ENCODE data around the gene PRKAG2.
"Not testable (repeated sequence)": the region's sequence is repeated elsewhere in the genome, so short reads cannot be mapped to it uniquely, and the experiment has no call there.

The PRKAG2 gene

DNA sequence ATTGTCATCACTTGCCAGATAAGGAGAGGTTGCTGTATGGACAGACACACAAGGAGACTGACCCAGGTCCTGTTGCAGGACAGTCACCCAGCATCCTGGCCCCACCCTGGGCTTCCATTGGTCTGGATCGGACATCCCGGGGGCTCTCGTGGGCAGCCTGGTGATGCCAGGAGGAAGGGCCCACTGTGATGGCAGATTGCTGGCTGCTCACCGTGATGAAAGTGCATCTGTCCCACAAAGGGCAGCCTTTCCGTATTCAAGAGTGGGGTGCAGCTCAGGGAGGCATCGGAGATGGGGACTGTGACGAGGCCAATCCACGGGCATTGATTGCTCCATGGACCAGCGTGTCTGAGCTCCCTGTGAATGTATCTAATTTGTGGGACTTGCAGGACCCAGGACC lies 41.3 kb downstream of the PRKAG2 start:
- DNase-seq (ENCODE audit: low read depth, low spot score): no peak

DNA sequence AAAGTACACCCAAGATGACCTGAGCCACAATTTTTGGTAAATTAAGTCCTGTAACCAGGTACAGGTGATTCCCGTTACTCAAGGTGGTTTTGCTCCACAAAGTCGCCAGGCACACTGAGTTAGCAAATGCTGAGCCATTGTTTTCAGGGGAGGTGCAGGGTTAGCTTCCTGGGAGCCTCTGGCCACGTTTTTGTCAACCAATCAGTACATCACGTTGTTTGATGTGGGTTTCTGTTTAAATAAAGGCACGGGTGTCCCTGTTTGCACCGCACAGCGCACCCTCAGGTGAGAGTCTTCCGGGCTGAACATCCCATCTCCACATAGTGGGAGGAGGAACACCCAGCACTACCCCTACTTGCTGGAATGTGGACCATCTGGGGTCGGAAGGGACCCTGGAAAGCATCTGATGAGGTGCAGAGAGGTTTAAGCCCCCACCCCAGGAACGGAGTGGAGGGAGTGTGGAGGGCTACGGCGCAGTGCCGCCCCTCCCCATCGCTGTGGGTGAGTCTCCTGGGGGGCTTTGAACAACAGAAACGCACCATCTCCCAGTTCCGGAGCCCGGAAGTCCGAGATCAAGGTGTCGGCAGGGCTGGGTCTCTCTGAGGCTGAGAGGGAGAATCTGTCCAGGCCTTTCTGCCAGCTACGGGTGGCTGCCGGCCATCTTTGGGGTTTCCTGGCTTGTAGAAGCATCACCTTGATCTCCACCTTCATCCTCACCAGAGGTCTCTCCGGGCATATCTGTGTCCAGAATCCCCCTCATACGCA lies 42.5 kb downstream of the PRKAG2 start:
- DNase-seq (ENCODE audit: low read depth, low spot score): no peak

- DNase-seq (ENCODE audit: low read depth, low spot score): no peak
Measured at GRCh38 chr7:151833691-151834090, 43.2 kb downstream of the PRKAG2 start.

GRCh38 chr7:151833213-151833651 lies 43.7 kb downstream of the PRKAG2 start:
- DNase-seq (ENCODE audit: low read depth, low spot score): no peak

DNA sequence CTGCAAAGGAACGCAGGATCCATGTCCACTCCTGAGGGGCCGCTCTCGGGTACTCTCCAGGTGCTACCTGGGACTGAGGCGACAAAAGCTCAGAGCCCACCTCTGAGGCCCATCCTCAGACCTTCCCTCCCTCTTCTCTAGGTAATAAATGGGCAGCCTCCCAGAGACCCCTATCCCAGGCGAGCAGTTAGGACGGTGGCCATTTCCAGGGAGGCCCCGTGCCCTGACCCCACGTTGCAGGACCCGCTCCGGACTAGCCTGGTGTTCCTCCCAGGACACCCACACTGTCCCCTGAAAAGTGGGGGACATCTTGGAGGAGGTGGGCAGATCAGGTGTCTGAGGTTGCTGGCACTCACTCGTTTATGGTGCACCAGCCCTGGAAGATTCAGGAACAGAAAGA lies 44.3 kb downstream of the PRKAG2 start:
- DNase-seq (ENCODE audit: low read depth, low spot score): no peak

GRCh38 chr7:151832138-151832537 lies 44.8 kb downstream of the PRKAG2 start:
- no peak for DNase-seq (ENCODE audit: low read depth, low spot score)

GRCh38 chr7:151831606-151832005 lies 45.3 kb downstream of the PRKAG2 start:
- no peak for DNase-seq (ENCODE audit: low read depth, low spot score)

GRCh38 chr7:151830121-151830830 lies 46.6 kb downstream of the PRKAG2 start:
- no peak for DNase-seq (ENCODE audit: low read depth, low spot score)

DNA sequence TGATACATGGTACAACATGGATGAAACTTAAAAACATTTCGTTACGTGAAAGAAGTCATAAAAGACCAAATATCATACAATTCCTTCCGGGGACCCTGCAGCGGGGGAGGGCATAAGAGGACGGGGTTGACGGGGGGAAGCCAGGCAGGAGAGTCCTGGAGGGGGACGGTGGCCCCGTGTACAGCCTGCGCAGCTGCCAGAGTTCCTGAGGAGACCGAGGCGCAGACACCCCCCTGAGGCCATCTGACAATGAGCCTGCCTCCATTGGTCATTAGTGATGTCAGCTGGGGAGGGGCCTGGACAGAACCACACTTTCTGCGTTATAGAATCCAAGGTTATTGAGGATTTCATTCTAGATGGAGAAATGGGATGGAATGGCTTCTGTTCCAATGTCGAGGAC lies 47.2 kb downstream of the PRKAG2 start:
- DNase-seq (ENCODE audit: low read depth, low spot score): no peak

DNA sequence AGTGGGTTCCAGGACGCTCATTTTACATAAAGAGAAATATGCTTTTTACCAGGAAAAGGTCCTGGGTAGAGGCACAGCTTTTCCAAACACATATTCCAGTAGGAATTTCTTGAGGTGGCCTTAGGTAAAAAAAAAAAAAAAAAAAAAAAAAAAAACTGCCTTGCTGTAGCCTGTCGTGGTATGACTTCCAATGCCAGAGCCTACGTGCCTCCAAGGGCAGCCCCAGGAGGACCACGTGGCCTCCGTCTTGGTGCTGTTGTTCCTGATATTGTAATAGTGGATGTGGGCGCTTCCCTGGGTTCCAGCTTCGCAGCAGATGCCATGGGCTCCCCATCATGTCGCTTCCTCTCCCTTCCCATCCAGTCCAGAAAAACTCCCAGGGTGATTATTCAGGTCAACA lies 49.3 kb downstream of the PRKAG2 start:
- no peak for DNase-seq (ENCODE audit: low read depth, low spot score)

DNA sequence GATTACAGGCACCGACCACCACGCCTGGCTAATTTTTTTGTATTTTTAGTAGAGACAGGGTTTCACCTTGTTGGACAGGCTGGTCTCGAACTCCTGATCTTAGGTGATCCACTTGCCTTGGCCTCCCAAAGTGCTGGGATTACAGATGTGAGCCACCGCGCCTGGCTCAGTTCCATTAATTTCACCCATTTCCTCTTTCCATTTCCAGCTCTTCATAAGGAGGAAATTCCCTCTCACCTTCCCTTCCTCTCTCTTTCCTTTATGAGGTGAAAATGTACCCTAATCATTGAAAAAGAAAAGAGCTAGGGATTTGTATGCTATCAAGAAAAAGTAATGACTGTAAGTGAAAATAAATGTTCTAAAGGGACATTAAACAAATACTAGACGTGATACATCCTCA lies 50.6 kb downstream of the PRKAG2 start:
- DNase-seq (ENCODE audit: low read depth, low spot score): not testable (repeated sequence)

GRCh38 chr7:151825721-151826120 lies 51.2 kb downstream of the PRKAG2 start:
- DNase-seq (ENCODE audit: low read depth, low spot score): no peak

GRCh38 chr7:151824373-151824933 lies 52.5 kb downstream of the PRKAG2 start:
- DNase-seq (ENCODE audit: low read depth, low spot score): no peak

- no peak for DNase-seq (ENCODE audit: low read depth, low spot score)
Measured at GRCh38 chr7:151823566-151824372, 53.1 kb downstream of the PRKAG2 start.

DNA sequence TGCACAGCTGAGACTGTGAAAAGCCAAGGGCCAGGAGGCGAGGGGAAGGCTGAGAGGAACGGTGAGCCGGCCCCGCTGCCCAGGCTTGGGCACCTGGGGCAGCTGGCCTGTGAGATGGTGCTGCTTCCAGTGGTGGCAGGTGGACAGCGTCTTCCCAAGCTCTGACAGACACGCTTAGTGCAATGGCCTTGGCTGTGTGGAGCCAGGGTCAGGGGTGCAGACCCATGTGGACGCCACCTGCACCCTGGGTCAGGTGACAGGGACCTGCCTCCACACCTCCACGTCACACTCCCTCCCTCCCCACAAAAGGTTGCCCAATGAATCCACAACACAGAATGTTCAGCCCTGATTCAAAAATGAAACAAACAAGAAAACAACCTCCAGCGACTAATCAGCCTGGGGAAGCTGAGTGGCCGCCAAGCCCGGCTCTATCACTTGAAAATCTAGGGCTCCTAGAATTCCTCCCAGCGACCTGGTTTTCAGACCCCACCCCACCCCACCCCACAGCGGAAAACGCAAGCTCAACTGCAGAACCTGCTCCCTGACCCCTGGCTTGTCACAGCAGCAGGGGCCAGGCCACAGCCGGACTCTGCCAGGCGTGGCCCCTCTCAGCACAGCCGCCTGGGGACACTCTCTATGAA lies 54.3 kb downstream of the PRKAG2 start:
- no peak for DNase-seq (ENCODE audit: low read depth, low spot score)

GRCh38 chr7:151821806-151822540 lies 54.9 kb downstream of the PRKAG2 start:
- no peak for DNase-seq (ENCODE audit: low read depth, low spot score)

GRCh38 chr7:151821226-151821625 lies 55.7 kb downstream of the PRKAG2 start:
- DNase-seq (ENCODE audit: low read depth, low spot score): no peak

DNA sequence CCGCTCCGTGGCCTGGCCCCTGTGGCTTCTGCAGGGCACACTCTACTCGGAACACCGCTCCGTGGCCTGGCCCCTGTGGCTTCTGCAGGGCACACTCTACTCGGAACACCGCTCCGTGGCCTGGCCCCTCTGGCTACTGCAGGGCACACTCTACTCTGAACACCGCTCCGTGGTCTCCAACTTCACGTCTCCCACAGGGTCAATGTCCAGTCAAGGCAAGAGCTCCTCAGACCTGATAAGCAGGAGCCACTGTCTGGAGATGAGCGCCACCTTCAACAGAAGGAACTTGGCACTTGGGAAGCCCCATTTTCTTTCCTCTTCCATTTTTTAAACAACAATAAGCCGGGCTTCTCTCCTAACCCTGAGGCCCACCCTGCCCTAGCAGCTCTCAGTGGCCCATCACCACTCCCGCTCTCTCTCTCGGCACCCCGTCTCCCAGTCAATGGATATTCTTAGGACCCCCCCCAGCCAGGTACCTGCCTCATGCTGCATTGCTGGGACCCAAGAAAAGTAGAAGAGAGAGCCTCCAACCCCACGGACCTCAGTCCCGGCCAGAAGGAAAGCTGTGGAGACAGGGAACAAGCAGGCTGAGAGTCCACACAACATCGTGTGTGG lies 56.3 kb downstream of the PRKAG2 start:
- no peak for DNase-seq (ENCODE audit: low read depth, low spot score)

DNA sequence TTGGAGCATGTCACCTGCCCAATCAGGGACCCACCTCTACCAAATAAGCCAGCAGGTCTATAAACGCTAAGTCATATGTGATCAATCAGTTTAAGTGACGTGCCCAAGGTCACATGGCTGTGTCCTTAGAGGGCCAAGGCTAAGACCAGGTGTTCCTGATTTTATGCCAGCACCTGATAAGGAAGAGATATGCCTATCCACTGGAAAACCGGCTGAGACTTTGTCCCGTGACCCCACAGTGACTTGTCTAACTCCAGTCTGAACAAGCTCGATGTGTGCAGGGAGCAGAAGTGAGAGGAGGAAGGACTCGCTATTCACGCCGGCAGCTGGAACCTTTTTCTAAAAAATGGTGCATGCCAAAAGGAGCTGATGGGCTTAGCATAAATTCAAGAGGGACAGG lies 57.0 kb downstream of the PRKAG2 start:
- DNase-seq (ENCODE audit: low read depth, low spot score): no peak
